ENCODE data around the gene DIPK1B.

DIPK1B gene

DNA sequence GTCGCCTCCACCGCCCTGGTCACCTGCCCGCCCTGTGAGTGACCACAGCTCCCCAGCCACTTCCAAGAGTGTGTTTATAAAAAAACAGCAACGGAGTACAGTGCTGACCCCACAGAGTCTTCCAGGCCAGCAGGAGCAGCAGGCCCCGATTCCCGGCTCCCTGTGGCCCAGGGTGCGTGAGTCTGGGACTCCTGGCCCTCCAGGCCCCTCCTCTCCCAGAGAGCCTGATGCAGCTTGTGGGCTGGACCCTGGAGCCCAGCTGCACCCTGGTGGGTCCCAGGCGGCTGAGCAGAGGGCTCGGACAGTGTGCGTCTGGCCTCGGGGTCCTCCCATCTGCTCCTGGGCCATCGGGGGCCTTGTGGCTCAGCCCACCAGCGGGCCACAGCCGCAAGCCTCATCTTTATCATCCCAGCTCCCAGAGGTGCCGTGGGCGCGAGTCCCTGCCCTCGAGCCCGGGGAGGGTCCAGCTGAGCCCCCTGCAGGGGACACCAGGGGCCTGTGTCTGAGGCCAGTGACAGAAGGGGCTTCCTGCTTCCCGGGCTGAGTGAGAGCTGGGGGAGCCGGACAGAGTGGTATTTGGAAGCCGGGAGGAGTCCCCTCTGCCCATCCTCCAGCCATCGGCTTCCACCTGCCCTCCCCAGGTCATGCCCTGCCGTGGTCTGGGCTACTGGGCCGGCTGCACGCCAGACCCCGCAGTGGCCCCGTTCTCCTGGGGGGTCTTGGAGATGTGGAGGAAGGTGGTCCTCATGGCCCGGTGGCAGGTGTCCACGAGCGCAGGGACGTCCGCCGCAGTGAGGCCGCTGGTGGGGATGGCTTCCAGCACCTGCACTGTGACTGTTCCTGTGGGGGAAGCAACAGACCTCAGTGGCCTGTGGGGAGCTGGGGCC, 39.0 kb upstream of the DIPK1B start:
- DNase-seq (ENCODE audit: low read depth), result no peak

DNA sequence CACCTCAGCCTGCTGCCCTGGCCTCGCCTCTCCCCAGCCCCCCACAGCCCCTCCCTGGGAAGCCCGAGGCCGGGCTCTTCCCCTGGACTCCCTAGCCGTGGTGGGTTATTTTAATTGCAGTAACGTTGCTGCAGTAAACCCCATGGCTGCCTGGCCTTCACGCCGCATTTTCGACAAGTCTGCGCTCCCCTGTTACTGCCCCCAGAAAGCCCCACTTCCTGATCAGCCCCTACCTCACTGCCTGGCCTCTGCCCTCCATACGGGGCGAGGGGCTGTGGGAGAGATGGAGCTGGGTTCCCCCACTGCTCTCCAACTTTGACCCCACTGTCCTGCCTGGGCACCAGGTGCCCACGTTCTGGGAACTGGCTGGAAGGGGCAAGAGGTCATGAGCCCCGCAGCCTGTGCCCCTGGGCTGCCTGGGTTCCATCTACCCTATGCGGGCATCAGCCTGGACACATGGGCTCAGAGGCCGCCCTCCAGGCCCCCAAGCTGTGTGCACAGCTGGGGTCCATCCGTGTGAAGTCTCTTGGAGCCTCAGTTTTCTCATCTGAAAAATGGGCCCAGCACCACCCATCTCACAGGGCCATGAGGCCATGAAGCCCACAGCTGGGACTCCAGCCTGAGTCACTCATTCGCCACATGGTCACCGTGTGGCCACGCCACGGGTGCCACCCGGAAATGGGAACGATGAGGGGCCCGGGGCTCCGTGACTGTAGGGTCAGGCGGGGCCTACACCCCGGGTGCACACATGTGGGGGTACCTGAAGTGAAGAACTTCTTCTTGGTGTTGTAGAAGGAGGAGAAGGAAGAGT, 38.2 kb upstream of the DIPK1B start:
- no peak for DNase-seq (ENCODE audit: low read depth)

DNA sequence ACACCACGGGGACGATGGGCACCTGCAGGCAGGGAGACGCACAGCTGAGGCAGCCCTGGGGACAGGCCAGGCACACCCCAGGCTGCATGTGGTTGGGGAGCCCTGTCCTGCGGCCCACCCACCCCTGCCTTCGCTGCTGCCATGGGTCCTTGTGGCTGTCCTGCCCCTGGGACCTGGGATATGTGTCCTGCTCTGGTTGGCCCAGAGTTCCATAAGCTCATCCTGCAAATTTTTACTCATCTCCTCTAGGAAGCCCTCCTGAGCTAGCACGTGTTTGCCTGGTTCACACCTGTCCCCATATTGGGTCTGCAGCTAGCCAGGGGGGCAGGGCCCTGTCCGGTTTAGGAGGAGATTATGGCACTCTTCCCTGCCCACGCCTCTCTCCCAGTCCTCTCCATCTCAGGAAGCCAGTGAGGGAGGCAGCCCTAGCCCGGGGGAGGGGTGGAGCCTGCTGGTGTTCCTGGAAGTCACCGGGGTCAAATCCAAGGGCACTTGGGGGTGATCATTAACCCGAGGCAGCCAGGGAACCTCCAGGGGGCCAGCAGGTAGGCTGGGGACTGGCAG, 37.5 kb upstream of the DIPK1B start:
- DNase-seq (ENCODE audit: low read depth), result no peak

DNA sequence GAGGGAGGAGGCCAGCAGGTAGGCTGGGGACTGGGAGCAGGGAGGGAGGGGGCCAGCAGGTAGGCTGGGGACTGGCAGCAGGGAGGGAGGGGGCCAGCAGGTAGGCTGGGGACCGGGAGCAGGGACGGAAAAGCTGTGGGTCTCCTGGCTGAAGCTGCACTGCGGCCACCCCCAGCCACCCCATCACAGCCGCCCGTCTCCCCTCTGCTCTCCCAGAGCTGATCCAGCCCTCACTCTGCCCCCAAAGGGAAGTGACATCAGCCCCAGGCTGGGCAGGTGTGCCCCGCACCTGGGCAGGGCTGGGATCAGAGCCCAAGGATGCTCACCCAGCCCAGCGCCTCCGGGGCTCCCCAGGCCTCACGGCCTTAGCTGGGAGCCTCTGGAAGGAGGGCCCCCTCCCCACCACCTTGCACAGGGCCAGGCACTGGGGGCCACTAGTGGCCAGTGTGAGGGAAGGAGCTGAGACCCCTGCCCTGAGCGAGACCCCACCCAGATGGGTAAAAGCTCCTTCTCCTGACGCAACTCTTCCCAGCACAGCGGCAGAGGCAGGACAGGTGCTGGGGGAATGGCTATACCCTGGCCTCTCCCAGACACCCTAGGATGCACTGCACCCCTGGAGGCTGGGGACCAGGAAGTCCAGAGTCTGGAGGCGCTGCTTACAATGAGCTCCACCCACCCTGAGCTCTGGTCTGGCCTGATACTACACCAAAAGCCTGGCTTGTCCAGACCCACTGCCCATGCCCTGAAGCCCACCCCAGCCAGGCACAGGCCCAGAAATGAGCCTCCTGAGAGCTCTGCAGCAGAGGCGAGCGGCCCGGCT, 36.7 kb upstream of the DIPK1B start:
- DNase-seq (ENCODE audit: low read depth), result no peak

DNA sequence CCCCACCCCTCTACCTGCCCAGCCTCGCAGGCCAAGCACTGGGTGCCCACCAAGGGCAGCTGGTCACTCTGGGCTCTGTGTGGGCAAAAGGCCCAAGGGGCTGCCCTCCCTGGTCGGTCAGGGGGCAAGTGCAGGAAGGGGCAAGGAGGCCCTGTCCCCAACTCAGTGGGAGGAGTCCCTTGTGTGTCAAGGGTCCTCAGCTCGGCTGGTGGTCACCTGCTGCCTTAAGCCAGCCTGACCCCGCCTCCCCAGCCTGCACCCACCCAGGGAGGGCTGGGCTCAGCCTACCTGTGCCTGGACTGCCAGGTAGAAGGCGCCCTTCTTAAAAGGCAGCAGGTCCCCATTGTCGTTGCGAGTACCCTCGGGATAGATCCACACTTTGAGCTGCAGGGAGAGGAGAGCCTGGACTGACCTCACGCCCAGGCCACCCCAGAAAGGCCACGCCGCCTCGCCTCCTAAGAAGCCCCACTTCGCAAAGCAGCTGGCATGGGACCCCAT, 36.0 kb upstream of the DIPK1B start:
- no peak for DNase-seq (ENCODE audit: low read depth)

DNA sequence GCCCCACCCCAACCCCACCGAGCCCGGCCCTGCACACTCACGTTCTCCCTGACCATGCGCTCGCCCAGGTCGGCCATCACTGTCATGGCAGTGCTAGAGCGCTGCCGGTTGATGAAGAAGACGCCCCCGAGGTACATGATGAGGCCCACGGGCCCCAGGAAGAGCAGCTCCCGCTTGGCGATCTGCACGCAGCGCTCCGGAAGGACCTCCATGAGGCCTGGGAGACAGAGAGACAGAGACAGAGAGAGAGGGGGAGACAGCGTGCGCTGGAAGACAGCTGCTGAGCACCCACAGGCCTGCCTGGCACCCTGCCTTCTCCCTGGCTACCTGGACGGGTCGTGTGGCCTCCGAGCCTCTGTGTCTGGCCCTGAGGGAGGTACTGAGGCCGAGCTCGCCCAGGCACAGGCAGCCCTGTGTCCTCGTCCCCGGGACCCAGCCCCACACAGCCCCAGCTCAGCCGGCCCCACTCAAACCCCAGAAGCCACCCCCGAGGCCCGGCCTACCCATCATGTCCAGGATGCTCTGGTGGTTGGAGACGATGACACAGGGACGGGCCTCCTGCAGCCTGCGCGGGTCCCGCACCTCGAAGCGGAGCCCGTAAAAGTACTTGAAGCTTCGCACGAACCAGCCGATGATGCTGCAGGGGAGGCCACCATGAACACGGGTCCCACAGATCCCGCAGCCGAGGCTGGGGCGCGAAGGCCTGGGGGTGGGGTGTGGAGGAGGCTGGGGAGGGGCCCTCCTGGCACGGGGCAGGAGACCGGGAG, 35.3 kb upstream of the DIPK1B start:
- DNase-seq (ENCODE audit: low read depth), result no peak

DNA sequence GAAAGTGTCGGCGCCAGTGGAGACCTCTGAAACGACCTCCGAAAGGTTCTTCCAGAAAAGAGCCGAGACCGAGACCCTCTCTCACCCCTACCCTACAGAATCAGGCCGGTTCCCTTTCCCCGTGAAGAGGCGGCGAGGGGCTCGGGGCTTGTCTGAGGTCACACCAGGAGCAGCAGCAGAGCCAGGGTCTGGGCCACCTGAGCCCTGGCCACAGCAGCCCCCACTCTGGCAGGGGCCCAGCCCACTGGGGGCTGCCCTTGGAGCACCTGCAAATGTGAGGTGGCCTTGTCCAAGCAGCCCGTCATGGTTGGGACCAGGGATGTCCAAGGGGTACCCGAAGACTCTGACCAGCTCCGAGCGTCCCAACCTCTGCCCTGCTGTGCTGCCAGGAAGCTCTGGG, 34.3 kb upstream of the DIPK1B start:
- DNase-seq (ENCODE audit: low read depth), result no peak

DNA sequence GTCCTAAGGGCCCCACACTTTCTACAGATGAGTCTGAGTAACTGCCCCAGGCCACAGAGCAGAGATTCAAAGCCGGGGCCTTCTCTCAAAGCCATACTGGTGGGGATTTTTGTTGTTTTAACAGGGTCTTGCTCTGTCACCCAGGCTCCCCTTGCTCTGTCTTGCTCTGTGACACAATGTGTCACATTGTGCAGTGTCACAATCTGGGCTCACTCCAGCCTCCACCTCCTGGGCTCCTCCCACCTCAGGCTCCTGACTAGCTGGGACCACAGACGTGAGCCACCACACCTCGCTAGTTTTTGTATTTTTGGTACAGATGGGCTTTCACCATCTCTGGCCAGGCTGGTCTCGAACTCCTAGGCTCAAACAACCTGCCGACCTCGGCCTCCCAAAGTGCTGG, 33.7 kb upstream of the DIPK1B start:
- no peak for DNase-seq (ENCODE audit: low read depth)

DNA sequence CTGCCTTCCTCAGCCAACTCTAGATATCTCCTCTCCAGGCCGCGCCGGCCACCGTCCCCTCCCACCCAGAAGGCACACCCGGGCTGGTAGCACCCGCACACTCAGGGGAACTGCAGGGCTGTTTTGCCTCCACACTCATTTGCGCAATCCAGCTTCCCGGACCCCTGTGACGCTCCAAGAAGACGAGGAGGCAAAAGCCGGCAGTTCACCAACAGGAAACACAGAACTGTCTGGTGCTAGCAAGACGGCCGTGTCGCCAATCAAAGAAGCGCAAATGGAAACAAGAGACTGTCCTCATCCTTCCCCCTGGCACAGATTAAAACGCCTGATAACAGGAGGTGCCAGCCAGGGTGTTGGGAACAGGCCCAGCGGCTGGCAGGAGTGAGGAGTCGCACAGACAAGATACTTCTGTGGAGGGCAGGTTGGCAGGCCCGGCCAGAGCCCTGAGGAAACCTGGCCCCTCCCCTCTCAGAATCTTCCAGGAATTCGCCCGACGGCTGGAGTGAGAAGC, 32.9 kb upstream of the DIPK1B start:
- DNase-seq (ENCODE audit: low read depth), result no peak

DNA sequence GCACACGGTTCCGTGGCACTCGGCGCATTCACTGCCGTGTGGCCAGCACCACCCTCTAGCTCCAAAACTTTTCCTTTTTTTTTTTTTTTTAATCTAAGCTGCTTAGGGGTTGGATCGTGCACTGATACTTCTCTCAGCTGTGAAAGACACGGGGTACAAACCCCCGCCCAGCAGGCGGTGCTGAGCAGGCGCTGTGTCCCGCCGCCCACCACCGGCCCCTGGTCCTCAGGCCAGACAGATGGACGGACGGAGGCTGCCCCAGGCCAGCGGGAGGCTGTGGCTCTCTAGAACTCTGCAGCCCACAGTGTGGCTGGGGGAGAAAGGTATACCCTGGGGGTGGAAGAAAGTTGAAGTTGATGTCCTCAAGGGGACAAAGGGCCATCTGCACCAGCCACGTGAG, 31.3 kb upstream of the DIPK1B start:
- DNase-seq (ENCODE audit: low read depth), result no peak

DNA sequence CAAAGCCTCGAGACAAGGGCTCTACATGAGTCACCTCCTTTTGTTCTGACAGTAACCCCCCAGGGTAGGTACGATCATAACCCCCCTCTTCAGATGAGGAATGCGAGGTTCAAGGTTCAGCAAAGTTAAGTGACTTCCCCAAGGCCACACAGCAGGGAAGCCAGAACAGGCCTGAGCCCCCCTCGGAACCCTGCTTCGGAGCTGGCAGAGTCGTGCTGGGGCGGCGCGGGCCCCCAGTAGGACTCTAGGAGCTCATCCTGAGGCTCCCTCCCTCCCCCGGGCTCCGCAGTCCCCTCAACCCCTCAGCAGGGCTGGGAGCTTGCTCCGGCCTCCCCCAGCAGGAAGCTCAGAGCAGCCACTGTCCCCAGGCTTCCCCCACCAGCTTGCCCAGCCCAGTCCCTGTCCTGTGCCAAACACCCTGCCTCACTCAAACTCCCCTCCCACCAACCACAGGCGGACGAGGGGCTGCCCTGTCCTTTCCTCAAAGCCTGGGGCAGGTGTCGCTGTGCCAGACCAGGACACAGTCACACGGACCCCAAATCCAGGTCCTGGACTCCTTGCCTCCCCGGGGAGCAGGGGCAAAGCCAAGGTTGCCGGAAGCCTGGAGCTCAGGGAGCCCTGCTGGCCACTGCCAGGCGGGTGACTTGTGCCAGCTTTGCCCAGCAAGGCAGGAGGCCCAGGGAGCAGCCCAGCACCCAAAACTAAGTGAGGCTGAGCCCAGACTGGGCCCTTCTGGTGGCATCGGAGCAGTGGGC, 30.2 kb upstream of the DIPK1B start:
- no peak for DNase-seq (ENCODE audit: low read depth)

DNA sequence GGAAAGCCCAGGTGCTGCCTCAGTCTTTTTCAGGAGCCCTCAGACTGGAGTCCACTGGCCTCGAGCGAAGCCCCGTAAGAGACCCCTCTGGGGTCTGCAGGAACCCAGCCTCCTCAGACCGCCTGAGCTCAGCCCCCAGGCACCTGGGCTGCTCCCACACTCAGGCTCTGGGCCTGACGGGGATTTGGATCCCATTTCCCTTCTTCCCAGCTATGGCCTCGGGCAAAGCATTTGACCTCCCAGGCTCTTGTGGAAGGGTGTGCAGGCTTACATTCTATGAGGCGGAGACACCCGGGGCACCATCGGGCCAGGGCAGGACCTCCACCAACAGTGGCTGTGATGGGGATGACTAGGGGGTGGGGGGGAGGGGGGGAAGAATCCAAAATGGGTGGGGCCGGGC, 29.7 kb upstream of the DIPK1B start:
- no peak for DNase-seq (ENCODE audit: low read depth)

DNA sequence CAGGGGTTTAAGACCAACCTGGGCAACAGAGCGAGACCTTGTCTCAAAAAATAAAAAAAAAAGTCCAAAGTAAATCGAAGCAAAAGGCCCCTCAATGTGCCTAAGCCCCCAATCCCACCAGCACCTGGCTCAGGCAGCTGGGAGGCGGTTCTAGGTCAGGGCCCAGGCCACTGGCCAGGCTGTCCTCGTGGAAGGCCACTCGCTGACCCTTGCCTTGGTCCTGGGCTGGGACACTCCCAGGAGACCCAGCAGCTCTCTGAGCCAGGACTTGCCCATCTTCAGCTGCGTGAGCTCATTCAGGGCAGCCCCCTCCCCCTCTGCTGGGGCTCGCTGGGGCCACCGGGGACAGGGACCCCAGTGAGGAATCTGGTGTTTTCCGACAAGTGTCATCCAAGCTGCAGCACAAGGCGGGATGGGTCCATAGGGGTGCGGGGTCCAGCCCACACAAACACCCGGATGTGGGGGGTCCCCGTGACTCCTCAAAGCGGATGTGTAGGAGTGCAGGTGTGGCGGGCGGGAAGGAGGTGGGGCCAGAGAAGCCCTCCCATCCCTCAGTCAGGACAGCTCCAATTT, 29.1 kb upstream of the DIPK1B start:
- no peak for DNase-seq (ENCODE audit: low read depth)

DNA sequence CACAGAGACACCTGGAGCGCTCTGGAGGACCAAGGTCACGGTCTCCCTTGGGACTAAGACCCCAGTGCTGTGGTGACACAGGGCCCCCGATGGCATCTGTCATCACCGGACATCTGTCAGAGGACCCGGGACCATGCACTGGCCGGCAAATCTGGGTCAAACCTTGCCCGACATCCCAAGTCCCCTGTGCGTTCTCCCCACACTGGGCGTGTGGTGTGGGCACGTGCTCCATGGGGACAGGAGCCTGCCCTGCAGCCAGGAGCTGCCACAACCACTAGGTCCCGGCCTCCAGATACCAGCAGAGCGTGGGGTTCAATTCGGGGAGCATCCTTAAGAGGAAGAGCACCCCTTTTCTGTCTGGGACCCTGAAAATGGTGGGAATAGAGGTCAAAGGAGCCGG, 28.6 kb upstream of the DIPK1B start:
- DNase-seq (ENCODE audit: low read depth), result no peak

DNA sequence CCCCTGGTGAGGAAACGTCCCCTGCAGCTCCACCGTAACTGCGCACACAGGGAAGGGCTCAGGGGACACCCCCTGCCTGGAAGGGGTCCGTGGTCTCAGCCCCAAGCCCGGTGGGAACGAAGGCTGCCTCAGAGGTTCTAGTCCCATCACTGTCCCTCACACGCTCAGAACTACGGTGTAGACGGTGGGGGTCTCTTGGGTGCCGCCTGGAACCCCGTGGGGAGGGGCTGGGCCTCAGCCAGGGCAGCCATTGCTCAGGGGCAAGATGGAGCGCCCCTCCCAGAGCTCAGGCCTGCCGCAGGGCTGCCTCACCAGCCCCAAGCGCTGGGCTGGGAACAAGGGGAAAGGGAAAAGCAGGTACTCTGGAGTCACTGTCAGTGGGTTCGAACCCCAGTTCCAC, 28.0 kb upstream of the DIPK1B start:
- DNase-seq (ENCODE audit: low read depth), result no peak

DNA sequence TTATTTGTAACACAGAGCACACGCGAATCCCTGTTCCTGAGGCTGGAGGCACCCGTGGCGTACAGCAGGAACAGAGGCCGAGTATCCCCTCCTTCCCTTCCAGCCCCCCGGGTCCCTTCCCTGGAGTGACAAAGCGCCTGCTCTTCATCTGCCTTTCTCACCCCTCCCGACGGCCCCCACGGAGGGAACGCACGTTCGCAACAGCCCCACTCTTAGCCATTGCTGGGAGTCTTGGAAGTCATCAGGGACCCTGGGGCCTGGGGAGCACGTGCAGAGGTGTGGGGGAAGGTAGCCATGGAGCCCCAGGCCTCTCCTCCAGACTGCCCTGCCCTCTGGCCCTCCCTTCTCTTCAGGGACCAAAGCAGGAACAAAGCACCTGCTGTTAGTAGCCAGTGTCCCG, 27.6 kb upstream of the DIPK1B start:
- no peak for DNase-seq (ENCODE audit: low read depth)

DNA sequence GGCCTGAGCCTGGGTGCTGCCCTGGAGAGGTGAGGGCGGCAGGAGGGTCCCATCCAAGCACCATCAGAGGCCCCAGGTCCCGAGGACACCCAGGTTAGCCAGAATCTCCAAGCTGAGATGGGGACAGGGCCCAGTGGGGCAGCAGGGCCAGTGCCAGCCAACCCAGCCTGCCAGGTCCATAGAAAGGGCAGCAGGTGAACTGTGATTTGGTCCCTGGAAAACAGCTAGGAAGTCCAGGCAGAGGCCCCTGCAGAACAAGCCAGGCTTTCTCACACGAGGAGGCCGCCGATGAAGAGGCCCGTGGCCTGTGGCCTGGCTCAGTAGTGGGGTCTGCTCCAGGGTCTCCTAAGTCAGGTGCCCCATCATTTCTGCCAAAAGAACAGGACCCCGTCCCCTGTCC, 27.2 kb upstream of the DIPK1B start:
- DNase-seq (ENCODE audit: low read depth), result no peak

DNA sequence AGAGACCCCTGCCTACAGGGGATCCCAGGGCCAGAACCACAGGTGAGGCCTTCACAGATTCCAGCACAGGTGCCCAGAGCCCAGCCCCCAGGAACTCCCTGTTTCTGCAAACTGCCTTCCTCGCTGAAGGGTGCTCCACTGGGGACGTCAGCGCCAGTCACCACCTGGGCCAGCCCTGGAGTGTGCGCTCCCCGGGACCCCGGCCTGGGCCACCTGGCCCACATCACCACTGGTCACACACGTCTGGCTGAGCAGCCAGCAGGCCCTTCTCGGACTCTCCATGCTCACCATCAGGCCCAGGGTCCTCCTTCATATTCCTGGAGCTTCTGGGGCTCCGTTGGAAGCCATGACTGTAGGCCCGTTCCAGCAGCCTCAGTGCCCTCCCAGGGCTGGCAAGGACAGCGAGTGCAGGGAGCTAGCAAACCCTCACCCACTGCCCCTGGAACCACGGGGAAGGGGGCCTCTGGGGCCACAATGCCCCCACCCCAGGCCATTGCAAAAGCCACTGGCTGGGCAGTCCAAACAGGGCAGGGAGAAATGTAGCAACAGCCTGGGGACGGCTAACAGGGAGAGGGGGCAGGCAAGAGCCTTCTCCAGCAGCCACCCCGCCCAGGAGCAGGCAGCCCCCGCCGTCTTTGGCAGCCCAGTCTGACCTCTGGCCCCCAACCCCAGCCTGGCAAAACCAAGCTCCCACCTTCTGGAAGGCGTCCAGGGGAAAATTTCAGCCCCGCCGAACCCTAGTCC, 26.4 kb upstream of the DIPK1B start:
- DNase-seq (ENCODE audit: low read depth), result no peak

DNA sequence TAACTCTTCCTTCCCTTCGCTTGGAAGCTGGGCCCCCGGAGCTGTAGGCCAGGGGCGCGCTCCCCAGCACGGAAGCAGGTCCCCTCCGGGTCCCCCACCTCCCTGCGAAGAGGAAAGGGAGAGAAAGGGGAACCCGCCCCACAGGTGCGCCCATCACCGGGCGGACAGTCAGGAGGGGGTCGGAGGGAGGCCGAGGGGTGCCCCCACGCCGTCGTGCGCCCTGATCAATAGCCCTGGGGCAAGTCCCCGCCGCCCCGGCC, 25.9 kb upstream of the DIPK1B start:
- no peak for DNase-seq (ENCODE audit: low read depth)

Data from T follicular helper cell (primary cell).